SJSA1 (cell line): ENCODE measurements around the gene FRMD5. TPM values are rescaled to one million over a fixed set of nuclear protein-coding genes. Genes with fewer than 3 reads are reported as not detected.
"Not testable (repeated sequence)": the region's sequence is repeated elsewhere in the genome, so short reads cannot be mapped to it uniquely, and the experiment has no call there.

ENCODE experiments used
- DNase-seq, 2 experiments: peaks; one replicate each; pipeline ENCODE4 v3.0.0-alpha.2; 2015 to 2020; ENCODE audit warnings: low spot score in 2 of 2, low read depth in 1 of 2
- H3K27ac ChIP-seq: fragments of 250-450 bp; sonication (Bioruptor Pico); 2 replicates; pipeline ENCODE4 v1.5.1; 2020; ENCODE audit warnings: mild to moderate bottlenecking, moderate library complexity
- H3K27me3 ChIP-seq: fragments of 250-450 bp; sonication (Bioruptor Pico); replicated peaks from 2 replicates; pipeline ENCODE4 v1.5.1; 2020; ENCODE audit warnings: mild to moderate bottlenecking, moderate library complexity
- H3K36me3 ChIP-seq: fragments of 250-450 bp; sonication (Bioruptor Pico); 2 replicates; pipeline ENCODE4 v1.5.1; 2020; ENCODE audit warnings: mild to moderate bottlenecking
- H3K4me1 ChIP-seq: fragments of 250-450 bp; sonication (Bioruptor Pico); replicated peaks from 2 replicates; pipeline ENCODE4 v1.6.1; 2021; ENCODE audit warnings: mild to moderate bottlenecking
- H3K4me3 ChIP-seq: fragments of 250-450 bp; sonication (Bioruptor Pico); 2 replicates; pipeline ENCODE4 v1.5.1; 2020; ENCODE audit warnings: mild to moderate bottlenecking
- H3K9me3 ChIP-seq: fragments of 250-450 bp; sonication (Bioruptor Pico); replicated peaks from 2 replicates; pipeline ENCODE4 v1.5.1; 2020; ENCODE audit warnings: mild to moderate bottlenecking
- total RNA-seq: library from RNA; depleted of rRNA; stranded (reverse); fragments of >200 nt; shearing (Covaris generic); gene quantifications from 2 replicates; pipeline ENCODE4 v1.2.3, GENCODE V29; 2014

The FRMD5 gene
- total RNA-seq, 1 experiment from 2014 or later = 3.8 TPM

DNA sequence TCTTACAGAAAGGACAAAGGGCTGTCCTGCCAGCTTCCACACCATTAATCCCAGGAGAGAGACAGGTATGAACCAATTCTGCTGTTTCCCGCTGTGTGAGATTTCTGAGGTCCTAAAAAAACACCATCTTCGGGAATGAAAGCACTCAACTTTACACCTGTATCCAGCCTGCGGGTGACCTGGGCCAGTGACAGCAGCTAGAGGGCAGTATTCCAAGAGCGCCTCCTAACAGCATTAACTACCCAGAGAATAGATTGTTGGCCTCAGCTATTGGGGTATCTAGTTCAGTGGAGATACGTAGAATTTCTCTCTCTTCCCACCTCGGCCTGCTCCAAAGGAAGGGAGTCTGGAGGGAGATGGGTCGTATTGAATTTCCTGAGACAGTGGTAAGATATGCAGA lies 313.1 kb downstream of the FRMD5 start:
- Histone ChIP-seq H3K27me3 (no peaks in the 10 kb centered on the region), H3K27ac (no peak overlapping the region), H3K4me3 (no peak overlapping the region), H3K9me3 (no peaks in the 10 kb centered on the region; the same call in 1 of the 2 replicates), H3K4me1 (no peaks in the 10 kb centered on the region), H3K36me3 (peaks cover 61% of the 10 kb centered on the region)
- DNase-seq = no peak

DNA sequence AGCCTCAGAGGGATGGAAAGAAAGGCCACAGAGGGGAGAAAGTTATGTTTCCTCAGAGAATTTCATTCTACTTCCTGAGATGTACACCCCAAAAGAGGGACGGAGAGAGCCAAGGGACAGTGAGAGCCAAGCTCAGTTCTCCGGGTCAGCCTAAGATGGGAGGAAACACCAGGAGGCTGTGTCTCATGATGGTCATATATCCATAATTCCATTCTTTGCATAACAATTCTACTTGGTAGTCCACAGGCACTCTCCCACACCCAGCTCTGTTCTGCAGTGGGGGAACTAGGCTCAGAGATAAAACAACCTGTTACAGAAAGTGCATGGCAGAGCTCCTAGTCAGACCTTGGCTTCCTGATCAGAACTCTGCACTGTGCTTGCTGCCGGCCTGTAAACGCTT lies 313.8 kb downstream of the FRMD5 start:
- Histone ChIP-seq H3K9me3 (no peaks in the 10 kb centered on the region; the same call in 1 of the 2 replicates), H3K4me1 (no peaks in the 10 kb centered on the region), H3K36me3 (peaks cover 68% of the 10 kb centered on the region), H3K4me3 (no peak overlapping the region), H3K27ac (no peak overlapping the region), H3K27me3 (no peaks in the 10 kb centered on the region)
- no peak for DNase-seq

DNA sequence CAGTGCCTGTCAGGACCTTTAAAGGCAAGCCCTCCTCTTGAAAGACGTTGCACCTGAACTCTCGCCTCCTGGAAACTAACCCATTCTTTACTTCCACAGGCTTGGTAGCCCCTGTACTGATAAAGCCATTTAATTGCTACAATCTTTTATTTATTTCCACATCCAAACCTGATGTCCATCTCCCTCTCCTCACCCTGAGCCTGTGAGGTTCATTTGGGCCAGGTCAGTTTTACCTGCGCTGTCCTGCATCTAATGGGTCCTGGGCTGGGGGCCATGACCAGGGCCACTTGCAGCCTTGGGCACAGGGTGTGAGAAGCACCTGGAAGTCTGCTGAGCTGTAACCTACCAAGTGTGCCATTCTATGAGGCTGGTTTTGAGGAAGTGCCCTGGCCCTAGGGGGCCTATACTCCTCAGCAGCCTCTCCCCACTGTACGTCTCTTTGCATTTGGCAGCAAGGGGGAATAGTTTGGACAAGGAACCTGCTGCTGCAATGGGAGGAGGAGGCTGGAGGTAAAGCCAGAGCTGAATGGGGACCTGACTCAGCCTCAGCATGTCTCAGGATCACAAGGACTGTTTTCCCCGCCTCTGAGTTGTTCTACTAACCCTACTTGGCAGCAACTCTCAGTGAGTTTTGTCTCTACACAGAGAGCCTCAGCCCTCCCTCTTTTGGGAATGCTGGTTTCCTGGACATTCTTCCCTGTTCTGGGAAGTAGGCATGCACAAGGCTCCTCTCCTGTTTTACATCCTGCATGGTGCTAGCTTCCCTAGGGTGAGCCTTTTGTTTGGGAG lies 314.5 kb downstream of the FRMD5 start:
- Histone ChIP-seq H3K4me1 (no peaks in the 10 kb centered on the region), H3K4me3 (no peak overlapping the region), H3K27ac (no peak overlapping the region), H3K27me3 (no peaks in the 10 kb centered on the region), H3K36me3 (peaks cover 72% of the 10 kb centered on the region), H3K9me3 (no peaks in the 10 kb centered on the region; the same call in 1 of the 2 replicates)
- DNase-seq = no peak

DNA sequence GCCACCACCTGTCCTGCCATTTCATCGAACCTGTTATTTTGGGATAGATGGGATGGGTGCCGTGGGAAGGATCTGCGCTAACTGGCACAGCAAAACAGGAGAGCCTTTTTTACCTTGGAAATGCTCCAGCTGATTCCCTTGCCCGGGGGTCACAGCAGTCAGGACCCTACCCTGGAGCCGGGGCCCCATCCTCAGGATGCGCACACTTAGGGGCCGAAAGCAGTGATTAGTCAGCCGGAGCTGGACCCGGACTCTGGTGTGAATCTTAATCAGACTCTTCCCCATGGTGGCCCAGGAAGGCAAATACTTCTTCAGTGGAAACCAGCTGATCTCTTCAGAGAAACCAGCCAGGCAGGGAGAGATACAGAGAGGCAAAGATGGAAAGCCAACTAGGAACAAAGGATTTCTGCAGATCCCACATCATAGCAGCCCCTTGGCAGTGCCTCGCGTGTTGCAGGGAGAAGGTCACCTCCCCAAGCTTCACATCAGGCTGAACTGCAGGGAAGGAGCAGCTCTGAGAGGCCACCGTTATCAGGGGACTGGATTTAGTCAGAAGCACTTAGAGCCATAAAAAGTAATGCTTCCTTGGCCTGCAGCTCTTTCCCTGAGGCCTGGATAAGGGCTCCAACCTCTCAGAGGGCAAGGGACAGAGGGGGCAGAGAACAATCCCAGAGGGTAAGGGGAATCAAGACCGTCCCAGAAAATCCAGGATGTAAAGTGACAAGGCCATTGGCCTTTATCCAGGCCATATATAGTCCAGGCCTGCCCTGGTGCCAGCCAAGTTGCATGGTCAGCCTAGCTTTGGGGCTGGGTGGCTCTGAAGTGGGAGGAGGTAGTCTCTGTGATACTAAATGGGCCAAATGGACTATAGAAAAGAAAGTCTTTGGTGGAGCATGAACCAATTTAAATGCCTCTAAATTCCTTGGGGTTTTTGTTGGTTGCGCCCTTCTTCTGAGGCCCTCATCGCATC lies 315.4 kb downstream of the FRMD5 start:
- peaks cover 75% of the 10 kb centered on the region for H3K36me3 ChIP-seq
- H3K27ac ChIP-seq = no peak overlapping the region
- no peaks in the 10 kb centered on the region for H3K4me1 ChIP-seq
- no peak overlapping the region for H3K4me3 ChIP-seq
- H3K27me3 ChIP-seq = no peaks in the 10 kb centered on the region
- no peaks in the 10 kb centered on the region; the same call in 1 of the 2 replicates for H3K9me3 ChIP-seq
- no peak for DNase-seq

DNA sequence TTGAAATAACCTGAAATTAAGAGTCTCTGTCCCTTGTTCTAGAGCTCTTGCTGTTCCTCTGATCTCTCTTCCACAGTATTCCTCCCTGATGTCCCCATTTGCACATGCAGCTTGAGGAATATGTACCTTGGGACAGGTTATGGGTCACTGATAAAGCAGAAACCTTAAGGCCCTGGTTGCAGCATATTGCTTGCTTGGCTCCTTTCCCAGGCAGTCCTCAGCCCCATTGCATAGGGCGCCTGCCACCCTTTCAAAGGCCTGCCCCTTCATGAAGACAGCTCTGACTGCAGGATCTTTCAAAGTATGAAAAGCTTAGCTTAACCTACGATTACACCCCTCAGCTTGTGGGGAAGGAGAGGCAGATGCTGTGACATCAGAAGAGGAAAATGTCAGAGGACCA lies 316.6 kb downstream of the FRMD5 start:
- H3K4me1 ChIP-seq = no peaks in the 10 kb centered on the region
- no peak for DNase-seq
- H3K27me3 ChIP-seq = no peaks in the 10 kb centered on the region
- no peak overlapping the region for H3K27ac ChIP-seq
- H3K4me3 ChIP-seq = no peak overlapping the region
- H3K36me3 ChIP-seq = peaks cover 84% of the 10 kb centered on the region
- no peaks in the 10 kb centered on the region; the same call in 1 of the 2 replicates for H3K9me3 ChIP-seq

DNA sequence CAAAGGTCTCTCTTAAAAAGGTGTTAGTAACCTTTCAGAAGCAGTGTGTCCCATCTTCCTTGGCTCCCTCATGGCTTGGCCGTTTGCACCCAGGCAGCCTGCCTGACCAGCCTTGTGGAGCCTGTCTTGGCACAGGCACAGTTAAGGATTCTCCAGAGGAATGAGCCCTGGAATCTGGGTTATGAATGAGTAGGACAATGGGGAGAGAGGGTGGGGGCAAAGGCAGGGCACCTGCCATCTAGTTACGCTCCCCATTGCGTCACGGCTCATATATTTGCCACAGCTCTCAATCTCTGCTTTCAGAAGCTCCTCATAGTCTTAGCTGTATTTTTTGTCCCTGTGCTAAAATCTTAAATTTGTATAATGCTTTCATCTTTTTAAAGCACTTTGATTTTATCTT lies 317.7 kb downstream of the FRMD5 start:
- Histone ChIP-seq H3K9me3 (no peaks in the 10 kb centered on the region; the same call in 1 of the 2 replicates), H3K27ac (no peak overlapping the region), H3K4me3 (no peak overlapping the region), H3K27me3 (no peaks in the 10 kb centered on the region), H3K36me3 (peaks cover 81% of the 10 kb centered on the region), H3K4me1 (peaks cover 6% of the 10 kb centered on the region; the same call in 1 of the 2 replicates)
- DNase-seq = no peak

DNA sequence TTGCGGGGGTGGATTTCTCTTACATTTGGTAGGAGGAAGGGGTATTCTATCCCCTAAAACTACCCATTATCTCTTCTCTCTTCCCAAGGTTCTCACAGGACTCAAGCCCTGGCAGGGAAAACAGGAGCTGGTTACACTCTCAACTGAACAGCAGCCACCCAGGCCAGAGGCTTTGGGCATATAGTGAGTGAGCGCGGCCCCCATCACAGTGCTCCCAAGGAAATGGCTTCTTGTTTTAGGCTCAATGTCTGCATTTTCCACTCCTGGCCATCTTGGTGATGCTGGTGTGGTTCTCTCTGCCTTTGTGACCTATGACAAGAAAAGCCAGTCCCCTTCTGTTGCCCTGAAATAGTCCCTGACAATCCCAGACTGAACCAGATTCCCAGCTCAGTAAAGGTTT lies 318.2 kb downstream of the FRMD5 start:
- Histone ChIP-seq H3K27me3 (no peaks in the 10 kb centered on the region), H3K9me3 (no peaks in the 10 kb centered on the region; the same call in 1 of the 2 replicates), H3K27ac (no peak overlapping the region), H3K4me1 (peaks cover 6% of the 10 kb centered on the region; the same call in 1 of the 2 replicates), H3K4me3 (no peak overlapping the region), H3K36me3 (peaks cover 81% of the 10 kb centered on the region)
- no peak for DNase-seq

DNA sequence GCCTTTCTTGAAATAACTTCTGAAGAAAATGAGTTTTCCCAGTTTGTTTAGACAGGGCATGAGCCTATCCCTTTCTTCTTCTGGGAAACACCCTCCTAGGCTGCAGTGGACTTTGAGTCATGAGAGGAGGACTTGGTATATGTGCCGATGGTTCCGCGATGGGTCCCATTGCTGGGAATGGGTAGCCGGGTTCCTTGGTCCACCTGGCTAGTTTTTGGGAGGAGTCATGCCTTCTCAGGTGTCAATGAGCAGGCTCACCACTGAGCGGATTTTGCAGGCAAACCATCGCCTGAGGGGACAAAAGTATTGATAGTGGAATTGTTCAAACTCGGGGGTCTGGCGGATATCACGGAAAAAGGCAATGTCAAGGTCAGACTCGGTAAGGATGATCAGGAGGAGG lies 321.4 kb downstream of the FRMD5 start:
- no peaks in the 10 kb centered on the region for H3K9me3 ChIP-seq
- no peak overlapping the region for H3K27ac ChIP-seq
- no peak for DNase-seq
- H3K27me3 ChIP-seq = no peaks in the 10 kb centered on the region
- no peak overlapping the region for H3K4me3 ChIP-seq
- H3K4me1 ChIP-seq = peaks cover 6% of the 10 kb centered on the region; the same call in 1 of the 2 replicates
- H3K36me3 ChIP-seq = peaks cover 75% of the 10 kb centered on the region

DNA sequence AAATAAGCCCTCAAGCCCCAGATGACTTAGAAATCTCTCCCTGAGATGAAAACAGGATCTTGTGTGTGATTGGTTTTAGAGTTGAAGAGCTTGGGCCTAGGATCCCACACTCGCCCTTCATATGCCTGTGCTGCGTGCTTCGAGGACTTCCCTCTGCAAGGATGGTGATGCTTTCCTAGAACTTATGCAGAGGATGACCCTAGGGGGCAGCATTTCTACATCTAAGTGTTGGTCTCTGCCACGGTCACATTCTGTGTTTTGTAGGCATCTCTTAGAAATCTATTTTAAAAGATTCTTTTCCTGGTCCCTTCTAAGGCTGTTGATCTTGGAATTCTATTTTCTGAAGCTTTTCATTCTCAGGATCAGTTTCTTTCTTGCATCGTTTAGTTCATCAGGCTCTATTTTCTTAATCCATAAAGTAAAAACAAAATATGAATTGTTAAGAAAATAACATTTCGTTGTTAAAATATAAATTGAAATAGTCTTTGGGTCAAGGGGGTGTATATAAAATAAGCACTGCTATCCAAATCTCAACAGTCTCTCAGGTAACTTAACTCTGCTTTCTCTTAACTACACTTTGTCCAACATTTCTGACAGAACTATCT lies 322.6 kb downstream of the FRMD5 start:
- H3K36me3 ChIP-seq = peaks cover 76% of the 10 kb centered on the region
- peak; percentile 61 to 66 for DNase-seq
- no peaks in the 10 kb centered on the region for H3K27me3 ChIP-seq
- peaks cover 6% of the 10 kb centered on the region; the same call in 1 of the 2 replicates for H3K4me1 ChIP-seq
- H3K4me3 ChIP-seq = no peak overlapping the region
- H3K27ac ChIP-seq = no peak overlapping the region
- H3K9me3 ChIP-seq = no peaks in the 10 kb centered on the region

DNA sequence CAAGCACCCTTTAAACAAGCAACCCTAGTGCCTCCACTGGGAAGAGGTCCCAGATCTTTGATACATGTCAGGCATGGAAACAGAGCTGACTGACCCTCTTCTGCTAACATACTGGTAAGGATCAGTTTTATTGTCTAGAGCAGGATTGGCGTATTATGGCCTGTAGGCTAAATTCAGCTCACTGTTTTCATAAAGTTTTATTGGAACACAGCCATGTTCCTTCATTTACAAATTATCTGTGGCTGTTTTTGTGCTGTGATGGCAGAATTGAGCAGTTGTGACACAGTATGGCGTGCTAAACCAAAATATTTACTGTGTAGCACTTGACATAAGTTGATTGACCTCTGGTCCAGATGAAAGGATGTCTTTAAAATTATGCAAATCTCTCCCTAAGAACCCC lies 323.2 kb downstream of the FRMD5 start:
- Histone ChIP-seq H3K4me3 (no peak overlapping the region), H3K36me3 (peaks cover 73% of the 10 kb centered on the region), H3K27me3 (no peaks in the 10 kb centered on the region), H3K27ac (no peak overlapping the region), H3K9me3 (no peaks in the 10 kb centered on the region), H3K4me1 (peaks cover 6% of the 10 kb centered on the region; the same call in 1 of the 2 replicates)
- DNase-seq = no peak

DNA sequence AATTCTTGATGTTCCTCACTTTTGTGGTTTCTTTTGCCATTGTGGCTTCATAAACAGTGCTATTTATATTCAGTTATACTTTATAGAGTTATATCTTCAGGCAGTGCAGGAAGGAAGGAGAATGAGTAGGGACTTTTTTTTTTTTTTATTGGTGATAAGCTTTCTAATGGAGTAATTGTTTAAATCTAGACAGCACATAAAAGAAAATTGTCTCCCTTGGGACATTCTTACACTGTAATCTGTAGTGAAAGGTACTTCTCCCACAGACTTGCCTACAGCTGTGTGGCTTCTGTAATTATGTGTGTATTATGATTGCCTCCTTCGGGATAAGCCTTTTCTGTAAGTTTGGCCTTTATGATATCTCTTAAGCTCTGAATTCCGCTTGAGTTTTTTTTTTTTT lies 326.7 kb downstream of the FRMD5 start:
- DNase-seq = no peak
- Histone ChIP-seq H3K4me3 (no peak overlapping the region), H3K27ac (no peak overlapping the region), H3K27me3 (no peaks in the 10 kb centered on the region), H3K36me3 (peaks cover 74% of the 10 kb centered on the region), H3K9me3 (no peaks in the 10 kb centered on the region), H3K4me1 (peaks cover 6% of the 10 kb centered on the region; the same call in 1 of the 2 replicates)

DNA sequence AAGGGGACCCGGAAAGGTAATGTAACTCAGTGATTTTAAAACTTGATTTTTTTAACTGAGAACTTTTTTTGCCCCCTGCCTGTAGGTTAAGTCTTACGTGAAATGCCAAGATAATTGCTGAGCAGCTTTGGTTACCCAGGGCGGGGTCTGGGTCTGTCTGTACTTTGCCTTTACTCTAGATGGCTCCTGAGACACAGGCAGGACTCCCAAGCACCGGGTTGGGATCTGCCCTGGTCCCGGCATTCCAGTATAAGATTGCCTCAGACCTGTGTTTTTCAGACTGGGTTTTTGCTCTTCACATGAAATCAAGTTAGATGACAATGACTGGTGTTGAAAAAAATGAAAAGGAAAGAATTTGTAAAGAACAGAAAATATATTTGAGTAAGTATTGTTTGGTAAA lies 328.0 kb downstream of the FRMD5 start:
- H3K36me3 ChIP-seq = peaks cover 76% of the 10 kb centered on the region

DNA sequence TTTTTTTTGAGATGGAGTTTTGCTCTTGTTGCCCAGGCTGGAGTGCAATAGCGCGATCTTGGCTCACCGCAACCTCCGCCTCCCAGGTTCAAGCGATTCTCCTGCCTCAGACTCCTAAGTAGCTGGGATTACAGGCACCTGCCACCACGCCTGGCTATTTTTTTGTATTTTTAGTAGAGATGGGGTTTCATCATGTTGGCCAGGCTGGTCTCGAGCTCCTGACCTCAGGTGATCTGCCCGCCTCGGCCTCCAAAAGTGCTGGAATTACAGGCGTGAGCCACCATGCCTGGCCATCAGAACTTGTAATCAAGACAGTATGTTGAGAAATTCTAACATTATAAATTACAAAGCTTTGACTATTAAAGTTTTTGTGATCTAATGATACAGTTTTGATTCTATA lies 328.4 kb downstream of the FRMD5 start:
- not testable (repeated sequence) for H3K9me3 ChIP-seq, H3K4me1 ChIP-seq, H3K4me3 ChIP-seq, H3K27me3 ChIP-seq, H3K27ac ChIP-seq, DNase-seq
- H3K36me3 ChIP-seq = peaks cover 74% of the 10 kb centered on the region

More for the DNA sequence above, 328.0 kb downstream of the FRMD5 start:
- Histone ChIP-seq H3K4me1 (no peaks in the 10 kb centered on the region), H3K4me3 (no peak overlapping the region), H3K27me3 (no peaks in the 10 kb centered on the region), H3K9me3 (no peaks in the 10 kb centered on the region), H3K27ac (no peak overlapping the region)
- DNase-seq = peak in 1 of 2 experiments; percentile 29
